HG03025 (cell line): ENCODE data around the gene ITGB2.
"Not testable (repeated sequence)": the region's sequence is repeated elsewhere in the genome, so short reads cannot be mapped to it uniquely, and the experiment has no call there.

Source experiments
- ATAC-seq: cut with Tn5 transposase; IDR thresholded peaks from one replicate; pipeline ENCODE4 v1.9.1; 2021; ENCODE audit warnings: mild to moderate bottlenecking, moderate library complexity; ENCODE audit not compliant: unreplicated experiment, low FRiP score

The ITGB2 gene

DNA sequence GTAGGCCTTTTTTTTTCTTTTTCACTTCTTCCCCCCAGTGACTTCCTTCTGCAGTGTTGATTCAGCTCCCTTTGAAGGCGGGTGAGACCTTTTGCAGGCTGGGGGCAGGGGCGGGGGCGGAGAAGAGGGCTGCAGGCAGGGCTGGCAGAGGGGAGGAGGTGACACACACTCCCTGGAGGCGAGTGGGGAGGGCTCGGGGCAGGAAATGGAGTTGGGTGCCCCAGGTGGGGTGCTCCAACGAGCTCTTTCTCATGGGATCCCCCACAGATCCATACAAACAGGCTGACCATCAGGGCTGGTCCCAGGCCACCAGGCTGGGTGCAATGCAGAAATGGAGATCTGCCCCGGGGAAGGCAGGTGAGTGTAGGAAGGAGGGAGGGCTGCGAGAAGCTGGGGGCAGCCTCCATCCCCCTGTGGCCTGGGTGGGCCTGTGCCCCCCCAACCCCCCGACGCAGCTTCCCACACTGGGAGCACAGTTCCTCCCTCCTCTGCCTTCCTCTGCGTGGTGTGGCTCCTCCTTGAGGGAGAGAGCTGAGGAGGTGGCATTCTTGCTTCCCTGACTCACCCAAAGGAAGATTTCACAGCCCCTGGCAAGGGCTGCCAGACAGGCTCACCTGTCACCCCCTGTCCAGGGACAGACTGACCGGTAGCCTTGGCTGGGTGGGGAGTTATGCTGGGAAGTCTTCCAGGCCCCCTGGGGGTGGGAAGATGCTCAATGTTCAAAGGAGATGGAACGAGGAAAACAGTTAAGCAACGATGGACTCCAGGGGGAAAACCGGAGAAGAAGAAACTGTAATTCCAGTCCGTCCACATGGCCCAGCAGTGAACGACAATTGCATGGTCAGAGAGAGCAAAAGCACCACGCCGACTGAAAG is 7.1 kb upstream of the ITGB2 start:
- no peak for ATAC-seq

DNA sequence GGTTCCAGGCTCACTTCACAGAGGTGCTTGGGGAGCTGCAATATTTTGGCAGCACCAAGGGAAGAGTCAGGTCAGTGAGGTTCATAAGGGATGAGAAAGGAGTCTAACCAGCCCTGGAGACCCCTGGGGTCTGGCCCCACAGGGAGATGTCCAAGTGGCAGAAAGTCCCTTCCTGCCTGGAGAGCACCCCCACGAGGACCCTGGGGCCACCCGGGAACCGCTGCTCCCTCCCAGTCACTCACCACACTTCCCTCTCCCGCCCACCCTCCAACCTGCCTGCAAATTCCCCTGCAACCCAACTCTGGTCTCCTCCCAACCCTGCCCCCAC is 6.5 kb upstream of the ITGB2 start:
- no peak for ATAC-seq

DNA sequence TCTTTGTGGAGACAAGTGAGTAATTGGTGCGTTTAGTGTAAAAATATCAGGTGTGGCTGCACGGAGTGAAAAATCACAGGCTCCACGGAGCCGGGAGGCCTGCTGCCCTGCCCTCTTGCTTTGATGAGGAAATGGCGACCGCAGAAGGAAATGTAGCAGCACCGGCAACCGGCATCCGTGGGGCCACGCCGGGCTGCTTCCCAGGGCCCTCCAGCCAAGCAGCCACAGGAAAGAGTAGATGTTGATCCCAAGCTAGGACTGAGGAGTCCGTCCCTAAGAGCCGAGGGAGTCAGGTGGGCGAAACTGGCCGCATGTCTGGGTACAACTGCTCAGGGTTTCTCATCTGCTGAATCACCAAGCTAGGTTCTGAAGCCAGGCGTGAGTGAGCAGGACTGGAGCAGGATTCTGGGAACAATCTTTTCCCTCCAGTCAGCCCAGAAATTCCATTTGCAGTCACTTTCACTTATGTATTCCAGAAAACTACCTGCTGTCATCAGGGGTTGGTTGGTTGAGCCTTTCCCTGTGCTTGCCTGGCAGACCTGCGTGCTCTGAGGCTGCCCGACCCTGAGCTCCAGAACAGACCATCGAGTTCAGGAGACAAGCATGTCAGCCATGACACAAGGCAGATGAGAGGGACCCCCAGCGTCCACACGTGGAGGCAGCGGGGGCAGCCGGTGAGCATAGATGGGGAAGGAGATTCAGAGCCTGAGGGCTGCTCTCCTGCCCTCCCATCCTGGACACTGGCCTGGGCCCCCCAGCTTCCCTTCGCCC is 5.8 kb upstream of the ITGB2 start:
- no peak for ATAC-seq

DNA sequence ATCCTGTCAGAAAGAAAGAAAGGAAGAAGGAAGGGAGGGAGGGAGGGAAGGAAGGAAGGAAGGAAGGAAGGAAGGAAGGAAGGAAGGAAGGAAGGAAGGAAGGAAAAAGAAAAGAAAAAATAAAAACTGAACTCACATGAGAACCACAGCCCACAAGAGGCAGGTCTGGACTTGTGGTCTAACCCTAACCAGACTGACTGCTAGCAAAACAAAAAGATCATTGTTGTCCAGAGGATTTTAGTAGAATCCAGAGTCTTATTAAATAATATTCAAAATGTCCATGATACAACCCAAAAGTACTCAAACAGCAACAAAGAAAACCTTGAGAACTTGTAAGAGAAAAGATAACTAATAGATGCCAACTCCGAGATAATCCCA is 4.7 kb upstream of the ITGB2 start:
- no peak for ATAC-seq

DNA sequence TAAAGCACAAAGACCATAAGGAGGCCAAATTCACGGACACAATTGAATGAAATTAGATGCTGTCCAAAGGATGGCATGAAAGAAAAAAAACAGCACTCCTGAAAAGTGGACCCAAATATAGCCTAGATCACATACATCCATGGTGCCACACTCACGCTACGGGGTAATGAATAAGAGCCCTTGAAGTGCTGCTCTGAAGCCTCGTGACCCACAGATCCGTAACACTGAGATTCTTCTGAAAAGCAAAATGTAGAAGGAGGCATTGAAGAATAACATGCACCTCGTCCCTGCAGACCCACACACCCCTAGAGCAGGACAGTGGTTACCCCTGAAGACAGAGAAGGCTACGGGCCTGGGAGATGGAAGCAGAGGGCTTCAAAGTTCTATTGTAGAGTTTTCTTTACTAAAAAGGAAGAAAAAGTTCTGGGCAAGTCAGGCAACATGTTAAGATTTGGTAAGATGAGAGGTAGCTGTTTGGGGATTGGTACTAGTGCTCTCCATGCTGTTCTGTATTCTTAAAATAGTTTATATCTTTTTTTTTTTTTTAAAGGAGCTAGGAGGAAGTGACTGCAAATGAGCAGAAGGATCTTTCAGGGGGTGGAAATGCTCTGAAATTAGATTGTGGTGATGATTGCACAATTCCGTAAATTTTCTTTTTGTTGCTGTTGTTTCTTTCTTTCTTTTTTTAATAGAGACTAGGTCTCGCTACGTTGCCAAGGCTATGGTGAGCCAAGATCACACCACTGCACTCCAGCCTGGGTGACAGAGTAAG is 4.1 kb upstream of the ITGB2 start:
- no peak for ATAC-seq

DNA sequence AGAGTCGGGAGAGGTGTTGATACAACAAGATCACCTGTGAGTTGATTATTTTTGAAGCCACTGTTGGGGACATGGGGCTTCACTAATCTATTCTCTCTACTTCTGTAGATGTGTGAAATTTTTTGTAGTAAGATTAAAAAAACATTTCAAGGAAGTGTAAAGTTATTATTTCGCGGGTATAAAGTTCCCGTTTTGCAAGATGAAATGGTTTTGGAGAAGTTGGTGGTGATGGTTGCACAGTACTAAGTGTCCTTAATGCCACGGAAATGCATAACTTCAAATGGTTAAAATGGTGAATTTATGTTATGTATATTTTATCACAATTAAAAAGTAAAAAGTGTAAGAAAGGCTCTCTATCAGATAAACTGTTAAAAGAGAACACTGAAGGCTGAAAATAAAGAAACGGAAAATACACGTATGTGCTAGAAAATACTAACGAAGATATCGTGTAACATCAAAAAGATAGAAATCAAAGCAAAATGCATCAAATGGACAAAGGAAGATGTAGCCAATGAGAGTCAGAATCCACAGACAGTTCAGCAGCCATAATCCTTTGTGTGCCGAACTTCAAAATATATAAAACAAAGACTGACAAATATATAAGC is 2.9 kb upstream of the ITGB2 start:
- ATAC-seq, result no peak

DNA sequence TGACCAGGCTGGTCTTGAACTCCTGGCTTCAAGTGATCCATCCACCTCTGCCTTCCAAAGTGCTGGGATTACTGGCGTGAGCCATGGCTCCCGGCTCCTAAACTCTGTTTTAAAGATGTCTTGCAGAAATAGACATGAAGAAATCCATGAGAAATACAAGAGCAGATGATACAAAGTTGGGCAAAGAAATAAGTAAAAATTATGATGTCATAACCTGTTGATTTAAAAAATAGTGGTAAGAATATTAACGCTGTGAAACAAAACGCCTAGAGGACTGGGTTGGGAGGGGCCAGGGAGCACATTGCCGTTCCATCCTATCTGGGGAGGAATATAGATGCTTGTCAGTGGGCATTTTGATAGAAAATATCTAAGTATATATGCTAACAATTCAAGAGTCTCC is 1.2 kb upstream of the ITGB2 start:
- ATAC-seq, result no peak

DNA sequence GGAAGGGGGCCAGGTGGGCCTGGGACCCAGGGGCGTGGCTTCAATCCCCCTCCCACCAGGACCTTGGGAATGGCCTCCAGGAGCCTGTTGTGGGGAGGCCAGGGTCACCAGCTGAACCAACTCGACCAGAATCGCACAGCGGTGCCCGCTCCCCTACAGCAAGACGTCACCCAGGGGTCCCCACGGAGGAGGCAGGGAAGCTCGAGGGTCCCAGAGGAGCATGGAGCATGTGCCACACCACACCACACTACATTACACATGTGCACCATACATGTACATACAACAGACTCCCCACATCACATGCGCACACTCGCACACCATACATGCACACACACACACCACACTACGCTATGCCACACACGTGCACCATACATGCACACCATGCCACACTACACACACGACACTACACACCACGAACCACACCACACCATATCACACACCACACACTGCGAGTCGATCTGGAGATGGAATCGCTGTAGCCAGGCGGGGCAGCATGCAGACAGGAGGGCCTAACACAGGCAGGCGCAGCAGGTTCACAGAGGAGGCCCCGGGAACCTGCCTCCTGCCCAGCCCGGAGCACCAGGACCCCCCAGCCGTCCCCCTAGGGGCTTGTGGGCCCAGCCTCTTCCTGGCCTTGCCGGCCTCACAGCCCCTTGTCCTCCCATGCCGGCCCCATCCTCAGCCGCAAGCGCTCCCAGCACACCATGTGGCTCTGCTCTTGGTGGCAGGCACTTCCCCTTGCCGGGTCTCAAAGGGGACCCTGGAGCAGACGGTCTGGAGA is 596 bp downstream of the ITGB2 start:
- ATAC-seq, result no peak

DNA sequence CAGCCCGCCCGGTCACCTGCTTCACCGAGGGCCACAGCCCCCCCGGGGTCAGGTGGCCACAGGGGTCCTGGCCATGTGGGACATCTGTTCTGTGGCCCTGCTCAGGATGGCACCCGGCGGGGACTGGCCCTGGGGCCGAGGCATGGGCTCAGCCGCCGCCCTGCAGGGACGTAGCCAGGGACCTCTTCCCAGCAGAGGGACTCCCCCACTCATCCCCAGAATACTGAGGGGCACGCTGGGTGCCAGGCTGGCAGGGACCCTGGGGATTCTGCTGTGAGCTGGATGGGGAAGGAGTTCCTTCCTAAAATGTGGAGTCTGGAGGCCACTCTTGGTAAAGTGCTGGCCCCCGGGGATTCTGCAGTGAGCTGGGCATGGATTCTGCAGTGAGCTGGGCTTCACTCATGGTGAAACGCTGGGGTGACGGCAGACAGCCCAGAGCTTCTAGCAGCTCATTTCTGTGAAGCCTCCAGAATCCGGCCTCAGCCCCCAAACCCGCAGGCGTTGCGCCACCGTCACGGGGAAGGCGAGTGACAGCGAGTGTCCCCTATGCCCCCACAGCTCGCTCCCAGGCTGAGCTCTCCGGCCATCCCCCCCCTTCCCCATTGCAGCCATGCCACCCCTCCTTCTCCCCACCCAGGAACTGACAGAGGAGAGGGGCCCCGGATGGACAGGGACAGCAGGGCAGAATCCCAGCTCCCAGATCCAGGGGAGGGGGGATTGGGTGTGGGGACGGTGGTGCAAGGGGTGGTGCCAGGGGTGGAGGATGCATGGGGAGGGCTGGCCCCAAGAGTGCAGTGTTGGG is 1.4 kb downstream of the ITGB2 start:
- ATAC-seq, result no peak

DNA sequence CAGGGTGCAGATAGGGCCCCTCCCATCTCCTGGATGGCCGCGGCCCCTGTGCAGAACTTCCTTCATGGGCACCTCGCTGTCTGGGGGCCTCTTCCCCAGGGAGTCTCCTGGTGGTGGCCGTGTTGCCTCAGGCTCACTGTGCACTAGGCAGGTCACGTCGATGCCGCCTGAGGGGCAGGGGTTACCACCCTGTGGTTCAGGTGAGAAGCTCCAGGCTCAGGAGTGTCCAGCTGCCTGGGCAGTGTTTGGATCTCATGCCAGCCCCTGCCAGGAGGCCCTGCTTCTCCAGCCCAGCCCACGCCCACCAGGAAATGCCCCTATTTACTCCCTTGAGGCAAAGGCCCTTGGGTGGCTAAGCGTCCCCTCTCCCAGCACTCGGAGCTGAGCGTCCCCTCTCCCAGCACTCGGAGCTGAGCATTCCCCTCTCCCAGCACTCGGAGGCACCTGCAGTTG is 2.1 kb downstream of the ITGB2 start:
- no peak for ATAC-seq

DNA sequence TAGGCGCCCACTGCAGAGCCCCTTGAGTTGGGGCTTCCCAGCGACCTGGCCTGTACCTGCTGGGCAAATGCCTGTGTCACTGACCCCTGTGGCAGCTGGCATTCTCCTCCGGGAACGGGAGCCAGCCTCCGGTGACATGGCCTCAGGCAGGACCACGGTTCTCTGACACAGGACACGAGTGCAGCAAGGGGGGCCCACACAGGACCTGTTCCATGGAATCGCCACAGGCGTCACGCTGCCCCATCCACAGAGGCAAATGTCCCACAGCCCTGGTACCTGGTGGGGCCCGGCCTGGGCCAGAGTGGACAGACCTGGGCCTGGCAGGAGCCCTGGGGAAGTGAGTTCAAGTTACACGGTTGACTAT is 2.6 kb downstream of the ITGB2 start:
- ATAC-seq, result no peak

DNA sequence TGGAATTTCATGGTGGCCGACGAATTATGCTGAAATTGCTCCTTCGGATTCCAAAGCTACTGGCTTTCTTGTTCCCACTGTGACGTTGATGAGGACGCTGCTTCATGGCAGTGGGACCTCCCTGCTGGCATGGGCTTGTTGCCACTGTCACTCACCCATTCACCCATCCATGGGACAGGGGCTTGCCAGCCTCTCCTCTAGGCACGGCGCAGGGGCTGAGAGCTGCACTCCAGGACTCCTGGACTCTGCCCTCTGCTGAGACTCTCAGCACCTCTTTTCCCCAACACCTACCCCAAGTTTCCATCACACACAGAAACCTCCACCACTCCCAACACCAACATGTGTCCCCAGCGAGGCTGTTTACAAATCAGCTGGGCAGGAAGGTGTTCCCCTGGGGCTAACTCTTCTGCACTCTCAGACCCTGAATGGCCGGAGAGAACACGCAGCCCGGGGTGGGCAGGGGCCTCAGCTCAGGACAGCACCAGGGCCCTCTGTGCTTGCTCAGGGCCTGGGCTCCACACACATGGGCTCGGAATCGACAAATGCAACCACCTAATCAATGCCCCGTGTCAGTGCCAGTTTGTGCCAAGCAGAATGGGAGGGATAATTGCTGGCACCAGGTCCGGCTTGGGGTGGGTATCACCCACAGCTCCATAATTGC is 3.1 kb downstream of the ITGB2 start:
- ATAC-seq, result no peak

DNA sequence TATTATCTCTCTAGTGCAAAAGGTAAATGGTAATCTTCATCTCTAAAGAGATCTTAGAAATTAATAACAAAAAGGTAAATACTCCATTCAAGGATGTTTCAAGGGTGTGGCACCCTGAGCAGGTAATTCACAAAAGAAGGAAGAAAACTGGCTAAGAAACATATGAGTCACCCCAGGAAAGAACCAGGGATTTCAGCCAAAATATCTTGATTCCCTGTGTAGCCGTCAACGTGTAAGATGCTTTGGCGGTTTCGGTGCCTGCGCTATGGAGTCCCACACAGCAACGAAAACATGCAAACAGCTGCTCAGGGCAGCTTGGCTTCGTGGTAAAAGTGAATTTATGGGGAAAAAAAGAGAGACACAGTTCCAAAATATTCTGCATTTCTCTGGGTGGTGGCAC is 3.7 kb downstream of the ITGB2 start:
- ATAC-seq, result no peak

DNA sequence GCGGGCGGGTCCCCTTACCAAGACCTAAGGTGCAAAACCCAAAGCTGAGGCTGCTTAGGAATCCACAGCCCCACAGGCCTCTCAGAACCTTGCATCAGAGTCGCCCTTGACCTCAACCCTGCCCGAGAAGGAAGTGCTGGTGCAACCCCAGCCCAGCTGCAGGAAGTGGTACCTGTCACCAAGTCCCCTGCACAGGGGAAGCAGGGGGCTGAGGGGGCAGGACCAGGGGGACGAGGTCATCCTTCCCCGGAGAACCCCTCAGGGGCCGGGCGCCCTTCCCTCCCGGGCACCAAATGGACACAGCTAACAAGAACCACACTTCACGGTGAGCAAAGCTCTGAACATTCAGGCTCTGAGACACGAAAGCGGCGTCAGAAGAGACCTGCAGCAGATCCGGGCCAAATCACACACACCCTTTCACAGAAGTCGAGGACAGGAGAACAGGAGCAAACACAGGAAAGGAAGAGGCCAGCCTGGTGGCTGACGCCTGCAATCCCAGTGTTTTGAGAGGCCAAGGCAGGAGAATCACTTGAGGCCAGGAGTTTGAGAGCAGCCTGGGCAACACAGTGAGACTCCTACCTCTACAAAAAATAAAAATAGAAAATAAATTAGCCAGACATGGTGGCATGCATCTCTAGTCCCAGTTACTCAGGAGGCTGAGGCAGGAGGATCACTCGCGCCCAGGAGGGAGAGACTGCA is 6.4 kb downstream of the ITGB2 start:
- ATAC-seq, result no peak

DNA sequence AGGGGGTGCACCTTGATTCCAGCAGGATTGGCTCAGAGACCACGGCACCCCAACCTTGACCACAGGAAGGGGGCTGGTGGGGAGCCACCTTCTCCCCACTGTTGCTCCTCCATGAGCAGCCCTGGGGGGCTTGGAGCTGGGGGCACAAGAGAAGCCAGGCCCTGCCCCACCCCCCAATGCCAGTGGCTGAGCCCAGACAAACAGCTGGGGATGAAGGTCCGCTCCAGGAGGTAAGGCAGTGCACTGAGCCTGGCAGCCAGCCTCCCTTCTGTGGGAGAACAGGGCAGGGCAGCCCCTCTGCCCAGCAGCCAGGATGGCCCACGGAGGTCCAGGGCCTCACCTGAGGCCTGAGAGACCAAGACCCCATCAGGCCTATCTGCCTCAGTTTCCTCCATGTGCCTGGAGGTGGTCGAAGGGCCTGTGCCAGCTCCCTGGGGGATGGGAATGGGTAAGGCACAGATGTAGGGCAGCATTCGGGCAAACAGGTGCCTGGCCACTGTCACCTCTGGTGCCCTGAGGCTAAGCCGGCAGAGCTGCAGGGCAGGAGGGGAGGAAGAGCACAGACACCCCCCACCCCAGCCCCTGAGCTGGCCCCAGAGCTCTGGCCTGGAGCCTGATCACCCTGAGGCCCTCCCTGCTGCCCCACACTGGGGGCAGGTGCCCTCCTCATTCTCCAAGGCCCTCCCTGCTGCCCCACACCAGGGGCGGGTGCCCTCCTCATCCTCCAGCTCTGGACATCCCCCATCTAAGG is 7.1 kb downstream of the ITGB2 start:
- no peak for ATAC-seq

DNA sequence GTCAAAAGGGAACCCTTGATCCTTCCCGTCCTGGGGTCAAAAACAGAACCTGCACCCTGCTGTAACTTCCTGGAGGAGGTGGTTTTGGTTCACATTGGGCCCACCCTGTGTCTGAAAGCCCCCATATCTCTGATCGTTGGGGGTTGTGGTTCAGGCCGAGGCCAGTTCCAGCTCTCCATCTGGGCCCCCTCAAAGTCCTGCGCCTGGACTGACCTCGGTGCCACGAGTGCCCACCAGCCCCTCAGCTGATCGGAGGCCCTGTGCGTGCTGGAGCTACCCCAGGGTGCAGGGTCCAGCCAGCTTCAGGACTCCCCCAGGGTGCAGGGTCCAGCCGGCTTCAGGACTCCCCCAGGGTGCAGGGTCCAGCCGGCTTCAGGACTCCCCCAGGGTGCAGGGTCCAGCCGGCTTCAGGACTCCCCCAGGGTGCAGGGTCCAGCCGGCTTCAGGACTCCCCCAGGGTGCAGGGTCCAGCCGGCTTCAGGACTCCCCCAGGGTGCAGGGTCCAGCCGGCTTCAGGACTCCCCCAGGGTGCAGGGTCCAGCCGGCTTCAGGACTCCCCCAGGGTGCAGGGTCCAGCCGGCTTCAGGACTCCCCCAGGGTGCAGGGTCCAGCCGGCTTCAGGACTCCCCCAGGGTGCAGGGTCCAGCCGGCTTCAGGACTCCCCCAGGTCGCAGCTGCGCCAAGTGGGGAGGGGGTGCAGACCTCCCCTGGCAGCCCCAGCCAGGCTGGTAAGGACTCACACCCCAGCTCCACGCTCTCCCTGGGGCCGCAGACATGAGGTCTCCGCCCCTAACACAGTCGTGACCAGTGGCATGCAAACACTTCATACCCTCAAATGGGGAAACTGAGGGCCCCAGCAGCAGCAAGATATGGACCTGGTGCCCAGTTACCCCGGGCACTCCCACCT is 7.9 kb downstream of the ITGB2 start:
- ATAC-seq, result not testable (repeated sequence)

DNA sequence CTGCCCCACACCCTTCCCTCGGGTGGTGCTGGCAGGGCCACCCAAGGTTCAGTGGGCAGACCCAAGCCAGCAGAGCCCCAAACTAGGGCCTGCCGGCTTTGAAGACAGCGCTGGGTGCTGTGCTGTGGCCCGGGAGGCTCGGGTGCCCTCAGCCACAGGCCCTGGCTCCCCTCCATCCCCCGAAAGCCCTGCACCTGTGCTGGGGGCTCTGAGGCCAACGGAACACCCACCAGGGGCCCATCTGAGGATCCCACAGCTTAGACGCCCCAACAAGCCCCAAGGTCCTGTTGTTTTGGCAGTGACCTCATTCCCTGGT is 8.6 kb downstream of the ITGB2 start:
- ATAC-seq, result no peak
